Lower leg skin (tissue), 4 donors: ENCODE results near the gene NCEH1. TPM values are rescaled to one million over a fixed set of nuclear protein-coding genes. Genes with fewer than 3 reads are reported as not detected.
"Not testable (repeated sequence)": the region's sequence is repeated elsewhere in the genome, so short reads cannot be mapped to it uniquely, and the experiment has no call there.

ENCODE experiments used
- DNase-seq, 2 donors: peaks; one replicate each; pipeline ENCODE4 v3.0.0-alpha.2; 2019; ENCODE audit warnings: low spot score in 2 of 2
- H3K4me3 ChIP-seq: fragments of 200-600 bp; sonication (generic); 2 replicates; pipeline ENCODE4 v1.5.1; 2017; ENCODE audit warnings: mild to moderate bottlenecking, low read depth; ENCODE audit not compliant: poor library complexity, severe bottlenecking
- CTCF ChIP-seq, 3 donors: fragments of 450-650 bp; IDR thresholded peaks; one replicate each; pipeline ENCODE4 v1.5.1; 2016; ENCODE audit warnings: antibody characterized with exemption in 3 of 3, mild to moderate bottlenecking in 3 of 3, moderate library complexity in 2 of 3
- POLR2A ChIP-seq, 2 donors: fragments of 450-650 bp; IDR thresholded peaks; one replicate each; pipeline ENCODE4 v1.6.1; 2016 to 2017; ENCODE audit warnings: antibody characterized with exemption in 2 of 2, mild to moderate bottlenecking in 1 of 2, moderate library complexity in 1 of 2
- WGBS, 2 donors: methylation state at CpG; one replicate each; pipeline ENCODE4 v1.1.5; 2018; 5-methylcytosine and 5-hydroxymethylcytosine counted together
- intact Hi-C: fragments of 100-400 bp; cut with DNase I; formaldehyde crosslinking; loops from one replicate; pipeline ENCODE4 v1.15.0; 2023; ENCODE audit warnings: low total_unique reads
- total RNA-seq, 4 donors: library from RNA; depleted of rRNA; stranded (reverse); fragments of >200 nt; gene quantifications; one replicate each; pipeline ENCODE4 v1.1.0, GENCODE V29; 2016

Gene NCEH1
- total RNA-seq, 4 donors from 2014 or later = 2.1 to 7.8 (median 6.3) TPM

- WGBS, 2 donors = 84% methylated on average over 4 of the region's 4 CpGs
- intact Hi-C loops = no loop called here
- no peak overlapping the region for H3K4me3 ChIP-seq
- no peak for DNase-seq
- TF ChIP-seq CTCF (IDR thresholded peaks at IDR 0.05) (no peak), POLR2A (IDR thresholded peaks at IDR 0.05) (no peak)
These were observed 5.7 kb downstream of the NCEH1 start for GRCh38 chr3:172705170-172705569.

DNA sequence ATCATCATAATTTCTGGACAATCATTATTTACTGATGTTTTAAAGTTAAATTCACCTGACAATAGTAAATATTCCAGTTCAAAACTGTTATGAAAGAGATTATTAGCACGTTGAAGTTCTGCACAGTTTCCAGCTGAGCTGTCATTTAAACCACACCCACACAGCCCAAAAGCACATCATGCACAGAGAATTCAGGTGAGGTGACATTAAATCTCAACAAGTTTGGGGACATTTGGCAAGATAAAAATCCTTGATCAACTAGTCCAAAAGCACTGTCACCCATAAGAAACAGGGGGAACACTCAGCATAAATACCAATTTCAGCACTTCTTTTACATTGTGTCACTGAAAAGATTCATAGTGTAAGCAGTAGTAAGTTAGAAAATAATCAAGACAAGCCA is 6.9 kb downstream of the NCEH1 start:
- WGBS, 2 donors = 11 to 18% methylated on average over 1 of the region's 1 CpG
- TF ChIP-seq CTCF (IDR thresholded peaks at IDR 0.05) (no peak), POLR2A (IDR thresholded peaks at IDR 0.05) (no peak)
- no peak overlapping the region for H3K4me3 ChIP-seq
- intact Hi-C loops = no loop called here
- DNase-seq = no peak

- intact Hi-C loops, H3K4me3 ChIP-seq, DNase-seq: not testable (repeated sequence)
- WGBS, 2 donors = 91 to 95% methylated on average over 3 of the region's 3 CpGs
These were observed 8.1 kb downstream of the NCEH1 start for GRCh38 chr3:172702731-172703130.

- WGBS, 2 donors = 93 to 96% methylated on average over 3 of the region's 3 CpGs
- TF ChIP-seq CTCF (IDR thresholded peaks at IDR 0.05) (no peak), POLR2A (IDR thresholded peaks at IDR 0.05) (no peak)
- intact Hi-C loops = no loop called here
- DNase-seq = no peak
- H3K4me3 ChIP-seq = no peak overlapping the region
These were observed 8.6 kb downstream of the NCEH1 start for GRCh38 chr3:172702256-172702655.

DNA sequence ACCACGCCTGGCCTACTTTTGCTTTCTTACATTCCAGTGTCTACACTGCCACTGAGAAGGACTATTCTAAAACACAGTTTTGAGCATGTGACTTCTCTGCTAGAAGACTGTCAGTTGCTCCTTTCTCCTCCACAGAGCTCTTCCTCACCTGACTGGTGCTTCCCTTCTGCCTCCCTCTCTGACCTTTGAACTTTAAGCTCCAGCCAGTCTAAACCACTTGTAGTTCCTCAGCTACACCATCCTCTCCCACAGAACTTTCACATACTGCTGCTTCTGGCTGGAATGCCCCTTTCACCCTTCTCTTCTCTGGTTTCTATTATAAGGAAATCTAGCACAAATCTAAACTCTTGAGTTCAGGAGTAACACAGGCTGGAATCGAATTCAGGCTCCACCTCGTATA is 9.1 kb downstream of the NCEH1 start:
- TF ChIP-seq POLR2A (IDR thresholded peaks at IDR 0.05) (no peak), CTCF (IDR thresholded peaks at IDR 0.05) (no peak)
- 91 to 96% methylated on average over 3 of the region's 3 CpGs for WGBS, 2 donors
- DNase-seq = no peak
- H3K4me3 ChIP-seq = no peak overlapping the region
- intact Hi-C loops = no loop called here

DNA sequence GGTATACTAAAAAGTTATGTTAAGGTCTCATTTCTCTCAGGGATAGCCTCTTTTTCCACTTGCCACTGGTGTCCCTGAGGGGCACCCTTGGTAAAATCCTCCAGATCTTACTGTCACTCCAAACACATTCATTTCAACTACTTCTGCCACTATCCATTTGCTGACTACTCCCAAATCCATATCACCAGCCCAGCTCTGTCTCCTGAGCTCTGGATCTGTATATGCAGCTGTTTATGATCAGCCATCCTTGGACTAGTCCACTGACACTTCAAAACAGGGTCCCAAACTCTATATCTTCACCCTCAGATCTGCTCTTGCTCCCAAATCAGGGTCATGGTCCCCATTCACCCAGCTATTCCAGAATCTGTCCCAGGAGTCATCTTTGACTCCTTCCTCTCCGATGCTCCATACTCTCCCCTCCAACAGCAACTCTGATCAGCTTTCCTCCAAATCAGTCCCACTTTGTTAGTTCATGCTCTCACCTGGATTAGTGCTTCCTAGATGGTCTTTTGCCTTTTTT is 9.9 kb downstream of the NCEH1 start:
- intact Hi-C loops = no loop called here
- 95 to 97% methylated on average over 1 of the region's 1 CpG for WGBS, 2 donors
- no peak for DNase-seq
- H3K4me3 ChIP-seq = no peak overlapping the region
- no peak for TF ChIP-seq POLR2A (IDR thresholded peaks at IDR 0.05)
- no peak for TF ChIP-seq CTCF (IDR thresholded peaks at IDR 0.05)
